ENCODE data around the gene CTDSPL. TPM values are rescaled to one million over a fixed set of nuclear protein-coding genes. Genes with fewer than 3 reads are reported as not detected.

Gene CTDSPL
- total and polyA plus RNA-seq, 7 donors: 19.1 to 69.1 (median 46.3) TPM

- Histone ChIP-seq H3K27me3 (no peaks in the 10 kb centered on the region), H3K4me3 (no peak overlapping the region), H3K36me3 (peaks cover 0 to 46% (median 12%) of the 10 kb centered on the region in 4 donors), H3K4me1 (peaks cover 0 to 16% (median 6%) of the 10 kb centered on the region in 4 donors), H3K27ac (peak overlapping the region in 2 of 4 donors; percentile 25 to 46), H3K9me3 (no peaks in the 10 kb centered on the region)
- 17 to 63% methylated on average over 14 of the region's 14 CpGs for WGBS, 2 donors
- intact Hi-C loops (cut with DNase I): no loop called here
- TF ChIP-seq POLR2A (IDR thresholded peaks at IDR 0.05) (no peak), EP300 (IDR thresholded peaks at IDR 0.05) (no peak), POLR2AphosphoS5 (IDR thresholded peaks at IDR 0.05) (no peak)
- TF ChIP-seq, protein P1, sequence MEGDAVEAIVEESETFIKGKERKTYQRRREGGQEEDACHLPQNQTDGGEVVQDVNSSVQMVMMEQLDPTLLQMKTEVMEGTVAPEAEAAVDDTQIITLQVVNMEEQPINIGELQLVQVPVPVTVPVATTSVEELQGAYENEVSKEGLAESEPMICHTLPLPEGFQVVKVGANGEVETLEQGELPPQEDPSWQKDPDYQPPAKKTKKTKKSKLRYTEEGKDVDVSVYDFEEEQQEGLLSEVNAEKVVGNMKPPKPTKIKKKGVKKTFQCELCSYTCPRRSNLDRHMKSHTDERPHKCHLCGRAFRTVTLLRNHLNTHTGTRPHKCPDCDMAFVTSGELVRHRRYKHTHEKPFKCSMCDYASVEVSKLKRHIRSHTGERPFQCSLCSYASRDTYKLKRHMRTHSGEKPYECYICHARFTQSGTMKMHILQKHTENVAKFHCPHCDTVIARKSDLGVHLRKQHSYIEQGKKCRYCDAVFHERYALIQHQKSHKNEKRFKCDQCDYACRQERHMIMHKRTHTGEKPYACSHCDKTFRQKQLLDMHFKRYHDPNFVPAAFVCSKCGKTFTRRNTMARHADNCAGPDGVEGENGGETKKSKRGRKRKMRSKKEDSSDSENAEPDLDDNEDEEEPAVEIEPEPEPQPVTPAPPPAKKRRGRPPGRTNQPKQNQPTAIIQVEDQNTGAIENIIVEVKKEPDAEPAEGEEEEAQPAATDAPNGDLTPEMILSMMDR (IDR thresholded peaks at IDR 0.05): peak; percentile 56 to 61 (median 60)
- DNase-seq: peak; percentile 82
Measured at GRCh38 chr3:38004415-38005075, 142.9 kb downstream of the CTDSPL start.

- no peaks in the 10 kb centered on the region for H3K27me3 ChIP-seq
- DNase-seq: no peak
- H3K4me1 ChIP-seq: peaks cover 0 to 16% (median 6%) of the 10 kb centered on the region in 4 donors
- intact Hi-C loops (cut with DNase I): no loop called here
- peaks cover 0 to 54% (median 12%) of the 10 kb centered on the region in 4 donors for H3K36me3 ChIP-seq
- 21 to 65% methylated on average over 15 of the region's 15 CpGs for WGBS, 2 donors
- no peak overlapping the region for H3K4me3 ChIP-seq
- peak overlapping the region in 3 of 4 donors; percentile 11 to 46 (median 25) for H3K27ac ChIP-seq
- no peaks in the 10 kb centered on the region for H3K9me3 ChIP-seq
- no peak for TF ChIP-seq POLR2A (IDR thresholded peaks at IDR 0.05)
- TF ChIP-seq EP300 (IDR thresholded peaks at IDR 0.05): no peak
- TF ChIP-seq POLR2AphosphoS5 (IDR thresholded peaks at IDR 0.05): no peak
- TF ChIP-seq, protein P1 (IDR thresholded peaks at IDR 0.05): no peak
Measured at GRCh38 chr3:38005076-38006020, 143.7 kb downstream of the CTDSPL start.

DNA sequence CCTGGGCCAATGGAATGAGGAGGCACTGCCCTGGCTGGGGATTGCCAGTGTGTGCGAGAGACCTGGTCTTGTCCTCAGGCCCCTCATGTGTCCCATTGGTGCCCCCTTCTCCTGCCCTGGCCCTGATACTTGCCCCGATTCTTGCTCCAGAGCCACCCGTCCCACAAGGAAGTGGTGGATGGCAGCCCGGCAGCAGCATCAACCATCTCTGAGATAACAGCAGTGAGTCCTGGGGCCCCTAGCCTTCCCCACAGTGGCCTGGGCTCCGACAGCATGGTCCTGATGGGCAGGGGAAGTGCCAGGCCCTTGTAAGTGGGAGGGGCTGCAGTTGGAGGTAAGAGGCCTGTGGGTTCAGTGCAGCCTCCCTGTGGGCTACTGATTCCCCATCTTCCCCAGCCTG lies 144.4 kb downstream of the CTDSPL start:
- TF ChIP-seq, protein P1 (IDR thresholded peaks at IDR 0.05): no peak
- TF ChIP-seq POLR2A (IDR thresholded peaks at IDR 0.05): no peak
- TF ChIP-seq EP300 (IDR thresholded peaks at IDR 0.05): no peak
- TF ChIP-seq POLR2AphosphoS5 (IDR thresholded peaks at IDR 0.05): no peak
- H3K27ac ChIP-seq: no peak overlapping the region
- no peak overlapping the region for H3K4me3 ChIP-seq
- no peak for DNase-seq
- H3K9me3 ChIP-seq: no peaks in the 10 kb centered on the region
- intact Hi-C loops (cut with DNase I): no loop called here
- H3K36me3 ChIP-seq: peaks cover 0 to 60% (median 12%) of the 10 kb centered on the region in 4 donors
- no peaks in the 10 kb centered on the region for H3K27me3 ChIP-seq
- H3K4me1 ChIP-seq: peaks cover 0 to 16% (median 6%) of the 10 kb centered on the region in 4 donors
- WGBS, 2 donors: 67 to 87% methylated on average over 5 of the region's 5 CpGs

DNA sequence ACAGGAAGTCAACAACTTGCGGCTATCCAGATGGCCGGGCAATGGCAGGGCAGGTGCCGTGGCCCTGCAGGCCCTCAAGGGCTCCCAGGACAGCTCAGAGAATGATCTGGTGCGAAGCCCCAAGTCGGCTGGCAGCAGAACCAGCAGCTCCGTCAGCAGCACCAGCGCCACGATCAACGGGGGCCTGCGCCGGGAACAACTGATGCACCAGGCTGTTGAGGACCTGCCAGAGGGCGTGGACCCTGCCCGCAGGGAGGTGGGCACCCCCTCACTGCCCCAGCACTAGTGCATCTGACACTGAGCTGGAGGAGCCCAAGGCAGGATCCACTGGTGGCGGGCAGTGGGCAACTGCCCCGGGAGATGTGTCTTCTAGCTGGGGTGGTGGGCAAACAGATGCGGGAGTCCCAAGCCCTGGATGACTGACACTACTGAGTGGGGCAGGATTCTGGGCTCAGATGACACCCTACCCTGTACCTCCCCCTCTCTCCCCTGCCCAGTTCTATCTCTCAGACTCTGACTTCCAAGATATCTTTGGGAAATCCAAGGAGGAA lies 144.8 kb downstream of the CTDSPL start:
- intact Hi-C loops (cut with DNase I): no loop called here
- no peak for DNase-seq
- H3K36me3 ChIP-seq: peaks cover 0 to 61% (median 12%) of the 10 kb centered on the region in 4 donors

More for the DNA sequence above, 144.8 kb downstream of the CTDSPL start:
- H3K4me3 ChIP-seq: no peak overlapping the region
- 93% methylated on average over 16 of the region's 16 CpGs for WGBS, 2 donors
- no peak for TF ChIP-seq POLR2AphosphoS5 (IDR thresholded peaks at IDR 0.05)
- no peak for TF ChIP-seq EP300 (IDR thresholded peaks at IDR 0.05)
- TF ChIP-seq, protein P1 (IDR thresholded peaks at IDR 0.05): no peak
- no peak for TF ChIP-seq POLR2A (IDR thresholded peaks at IDR 0.05)
- H3K9me3 ChIP-seq: no peaks in the 10 kb centered on the region
- no peaks in the 10 kb centered on the region for H3K27me3 ChIP-seq
- no peak overlapping the region for H3K27ac ChIP-seq
- H3K4me1 ChIP-seq: peaks cover 0 to 16% (median 6%) of the 10 kb centered on the region in 4 donors

Measured in sigmoid colon (tissue), 7 donors.